Mesenteric fat pad (tissue), 1 donor: ENCODE measurements around the gene COL20A1. TPM values are rescaled to one million over a fixed set of nuclear protein-coding genes. Genes with fewer than 3 reads are reported as not detected.

Source experiments
- microRNA-seq: library from miRNA; unstranded; fragments of <30 nt; microRNA quantifications from one replicate; pipeline ENCODE4 v1.2.0, GENCODE V29; 2020; ENCODE audit warnings: borderline number of aligned reads
- total RNA-seq: library from RNA; stranded (reverse); fragmentation: NEBNext Ultra II Directional; extraction: Animal tissue kit (Norgen Biotek cat#: 25700); gene quantifications from one replicate; pipeline ENCODE4 v1.2.1, GENCODE V29; 2021
- donor health status: DM: yes; HTN: yes; CAD: no.

The COL20A1 gene
- total RNA-seq, 1 donor from 2014 or later = not detected

Small RNA genes lying within 50 kb of the gene (microRNA-seq; reads per million reads assigned to microRNA genes)
- gene MIR4326 = not detected

Other genes with a start within 250 kb of the COL20A1 start
- gene YTHDF1, start 77.1 kb upstream of the COL20A1 start, total RNA-seq = 33.6 TPM
- gene BIRC7, start 57.3 kb upstream of the COL20A1 start, total RNA-seq = 0.35 TPM
- gene NKAIN4, start 38.7 kb upstream of the COL20A1 start, total RNA-seq = not detected
- gene ARFGAP1, start 20.4 kb upstream of the COL20A1 start, total RNA-seq = 60.8 TPM
- gene CHRNA4, start 68.2 kb downstream of the COL20A1 start, total RNA-seq = not detected
- not detected for gene KCNQ2, start 179.5 kb downstream of the COL20A1 start, total RNA-seq
- 1.2 TPM for gene EEF1A2, start 205.9 kb downstream of the COL20A1 start, total RNA-seq
- 173 TPM for gene PPDPF, start 227.6 kb downstream of the COL20A1 start, total RNA-seq
- gene PTK6, start 244.2 kb downstream of the COL20A1 start, total RNA-seq = 0.10 TPM